Measurements from ENCODE around the gene OASL.

GRCh38 chr12:120994059-120994458, 45.0 kb downstream of the OASL start:
- no peak for TF ChIP-seq RAD21 (IDR thresholded peaks at IDR 0.05; ENCODE audit: low read depth)
- TF ChIP-seq EP300 (IDR thresholded peaks at IDR 0.05; ENCODE audit: borderline replicate concordance) = no peak
- no peak for TF ChIP-seq CEBPB (IDR thresholded peaks at IDR 0.05)
- no peak for TF ChIP-seq TCF12 (IDR thresholded peaks at IDR 0.05; ENCODE audit: low read depth)
- no peak for TF ChIP-seq MAX (IDR thresholded peaks at IDR 0.05)
- TF ChIP-seq TAF1 (IDR thresholded peaks at IDR 0.05; ENCODE audit: low read depth) = no peak
- no peak for TF ChIP-seq FOXM1 (IDR thresholded peaks at IDR 0.05; ENCODE audit: borderline replicate concordance, low read depth)
- TF ChIP-seq ZBTB7A (IDR thresholded peaks at IDR 0.05; ENCODE audit: low read depth) = no peak
- TF ChIP-seq CREB1 (IDR thresholded peaks at IDR 0.05; ENCODE audit: low read depth) = no peak
